Measurements from ENCODE around the gene ACOX3. TPM values are rescaled to one million over a fixed set of nuclear protein-coding genes. Genes with fewer than 3 reads are reported as not detected.

Gene ACOX3
- total and polyA plus RNA-seq, 9 of the 15 experiments (the other 6 are each of a cell fraction or from before 2014, with no cell fraction given), result 0.68 to 7.3 (median 3.7) TPM

GRCh38 chr4:8468746-8469535 is 28.4 kb upstream of the ACOX3 start (continued):
- TF ChIP-seq, protein P1, sequence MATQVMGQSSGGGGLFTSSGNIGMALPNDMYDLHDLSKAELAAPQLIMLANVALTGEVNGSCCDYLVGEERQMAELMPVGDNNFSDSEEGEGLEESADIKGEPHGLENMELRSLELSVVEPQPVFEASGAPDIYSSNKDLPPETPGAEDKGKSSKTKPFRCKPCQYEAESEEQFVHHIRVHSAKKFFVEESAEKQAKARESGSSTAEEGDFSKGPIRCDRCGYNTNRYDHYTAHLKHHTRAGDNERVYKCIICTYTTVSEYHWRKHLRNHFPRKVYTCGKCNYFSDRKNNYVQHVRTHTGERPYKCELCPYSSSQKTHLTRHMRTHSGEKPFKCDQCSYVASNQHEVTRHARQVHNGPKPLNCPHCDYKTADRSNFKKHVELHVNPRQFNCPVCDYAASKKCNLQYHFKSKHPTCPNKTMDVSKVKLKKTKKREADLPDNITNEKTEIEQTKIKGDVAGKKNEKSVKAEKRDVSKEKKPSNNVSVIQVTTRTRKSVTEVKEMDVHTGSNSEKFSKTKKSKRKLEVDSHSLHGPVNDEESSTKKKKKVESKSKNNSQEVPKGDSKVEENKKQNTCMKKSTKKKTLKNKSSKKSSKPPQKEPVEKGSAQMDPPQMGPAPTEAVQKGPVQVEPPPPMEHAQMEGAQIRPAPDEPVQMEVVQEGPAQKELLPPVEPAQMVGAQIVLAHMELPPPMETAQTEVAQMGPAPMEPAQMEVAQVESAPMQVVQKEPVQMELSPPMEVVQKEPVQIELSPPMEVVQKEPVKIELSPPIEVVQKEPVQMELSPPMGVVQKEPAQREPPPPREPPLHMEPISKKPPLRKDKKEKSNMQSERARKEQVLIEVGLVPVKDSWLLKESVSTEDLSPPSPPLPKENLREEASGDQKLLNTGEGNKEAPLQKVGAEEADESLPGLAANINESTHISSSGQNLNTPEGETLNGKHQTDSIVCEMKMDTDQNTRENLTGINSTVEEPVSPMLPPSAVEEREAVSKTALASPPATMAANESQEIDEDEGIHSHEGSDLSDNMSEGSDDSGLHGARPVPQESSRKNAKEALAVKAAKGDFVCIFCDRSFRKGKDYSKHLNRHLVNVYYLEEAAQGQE (IDR thresholded peaks at IDR 0.05; ENCODE audit: borderline replicate concordance), result peak; percentile 96
- TF ChIP-seq, protein P1 (CRISPR knock-in tag; IDR thresholded peaks at IDR 0.05; ENCODE audit: low read depth), result no peak
- TF ChIP-seq, protein P2, sequence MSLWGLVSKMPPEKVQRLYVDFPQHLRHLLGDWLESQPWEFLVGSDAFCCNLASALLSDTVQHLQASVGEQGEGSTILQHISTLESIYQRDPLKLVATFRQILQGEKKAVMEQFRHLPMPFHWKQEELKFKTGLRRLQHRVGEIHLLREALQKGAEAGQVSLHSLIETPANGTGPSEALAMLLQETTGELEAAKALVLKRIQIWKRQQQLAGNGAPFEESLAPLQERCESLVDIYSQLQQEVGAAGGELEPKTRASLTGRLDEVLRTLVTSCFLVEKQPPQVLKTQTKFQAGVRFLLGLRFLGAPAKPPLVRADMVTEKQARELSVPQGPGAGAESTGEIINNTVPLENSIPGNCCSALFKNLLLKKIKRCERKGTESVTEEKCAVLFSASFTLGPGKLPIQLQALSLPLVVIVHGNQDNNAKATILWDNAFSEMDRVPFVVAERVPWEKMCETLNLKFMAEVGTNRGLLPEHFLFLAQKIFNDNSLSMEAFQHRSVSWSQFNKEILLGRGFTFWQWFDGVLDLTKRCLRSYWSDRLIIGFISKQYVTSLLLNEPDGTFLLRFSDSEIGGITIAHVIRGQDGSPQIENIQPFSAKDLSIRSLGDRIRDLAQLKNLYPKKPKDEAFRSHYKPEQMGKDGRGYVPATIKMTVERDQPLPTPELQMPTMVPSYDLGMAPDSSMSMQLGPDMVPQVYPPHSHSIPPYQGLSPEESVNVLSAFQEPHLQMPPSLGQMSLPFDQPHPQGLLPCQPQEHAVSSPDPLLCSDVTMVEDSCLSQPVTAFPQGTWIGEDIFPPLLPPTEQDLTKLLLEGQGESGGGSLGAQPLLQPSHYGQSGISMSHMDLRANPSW (CRISPR knock-in tag; IDR thresholded peaks at IDR 0.05), result no peak
- TF ChIP-seq CEBPB (tag; IDR thresholded peaks at IDR 0.05) (peak; percentile 50; the same call in 1 of the 2 replicates), RCOR1 (IDR thresholded peaks at IDR 0.05; ENCODE audit: borderline replicate concordance in 1 of 2, low read depth in 2 of 2, low read length in 2 of 2) (peak in 1 of 2 experiments; percentile 74; a peak in 1 of 4 replicates), HDAC8 (tag; IDR thresholded peaks at IDR 0.05) (no peak), SRSF1 (IDR thresholded peaks at IDR 0.05; ENCODE audit: low read depth, low read length) (no peak), SMC3 (conservative IDR thresholded peaks at IDR 0.05; ENCODE audit: insufficient read depth, low read depth, low read length) (peak; percentile 95), ZNF766 (CRISPR knock-in tag; conservative IDR thresholded peaks at IDR 0.05) (no peak), LARP7 (IDR thresholded peaks at IDR 0.05) (no peak), TCF7 (IDR thresholded peaks at IDR 0.05; ENCODE audit: borderline replicate concordance) (no peak), ZNF75A (CRISPR knock-in tag; IDR thresholded peaks at IDR 0.05) (no peak)
- TF ChIP-seq, protein P3, sequence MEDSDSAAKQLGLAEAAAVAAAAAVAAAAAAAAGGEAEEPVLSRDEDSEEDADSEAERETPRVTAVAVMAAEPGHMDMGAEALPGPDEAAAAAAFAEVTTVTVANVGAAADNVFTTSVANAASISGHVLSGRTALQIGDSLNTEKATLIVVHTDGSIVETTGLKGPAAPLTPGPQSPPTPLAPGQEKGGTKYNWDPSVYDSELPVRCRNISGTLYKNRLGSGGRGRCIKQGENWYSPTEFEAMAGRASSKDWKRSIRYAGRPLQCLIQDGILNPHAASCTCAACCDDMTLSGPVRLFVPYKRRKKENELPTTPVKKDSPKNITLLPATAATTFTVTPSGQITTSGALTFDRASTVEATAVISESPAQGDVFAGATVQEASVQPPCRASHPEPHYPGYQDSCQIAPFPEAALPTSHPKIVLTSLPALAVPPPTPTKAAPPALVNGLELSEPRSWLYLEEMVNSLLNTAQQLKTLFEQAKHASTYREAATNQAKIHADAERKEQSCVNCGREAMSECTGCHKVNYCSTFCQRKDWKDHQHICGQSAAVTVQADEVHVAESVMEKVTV (CRISPR knock-in tag; IDR thresholded peaks at IDR 0.05), result peak; percentile 94
- TF ChIP-seq, protein P4, sequence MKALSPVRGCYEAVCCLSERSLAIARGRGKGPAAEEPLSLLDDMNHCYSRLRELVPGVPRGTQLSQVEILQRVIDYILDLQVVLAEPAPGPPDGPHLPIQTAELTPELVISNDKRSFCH (CRISPR knock-in tag; IDR thresholded peaks at IDR 0.05), result no peak
- TF ChIP-seq, protein P4 (tag; IDR thresholded peaks at IDR 0.05), result no peak

Data from K562 (cell line).